Activated T-cell treated with anti-CD3 and anti-CD28 coated beads, Interleukin-2, amount 50 U/mL, for 24 hours (primary cell): Measurements from ENCODE around the gene FAM131B.
A peak's percentile ranks its signal among the peaks of the same experiment; 100 is the strongest.
"Not testable (repeated sequence)": the region's sequence is repeated elsewhere in the genome, so short reads cannot be mapped to it uniquely, and the experiment has no call there.

Experiments
- DNase-seq: peaks from one replicate; pipeline ENCODE4 v3.0.0-alpha.2; 2020
- H3K27ac Mint-ChIP-seq: 2 replicates; pipeline ENCODE4 v1.8.0; 2020; ENCODE audit warnings: mild to moderate bottlenecking, mixed read lengths
- H3K27me3 Mint-ChIP-seq: 2 replicates; pipeline ENCODE4 v1.8.0; 2020; ENCODE audit warnings: mixed read lengths
- H3K36me3 Mint-ChIP-seq: 2 replicates; pipeline ENCODE4 v1.8.0; 2020; ENCODE audit warnings: low read depth, mixed read lengths
- H3K4me1 Mint-ChIP-seq: 2 replicates; pipeline ENCODE4 v1.8.0; 2020; ENCODE audit warnings: low read depth, mixed read lengths
- H3K4me3 Mint-ChIP-seq: 2 replicates; pipeline ENCODE4 v1.8.0; 2020; ENCODE audit warnings: mild to moderate bottlenecking, moderate library complexity, mixed read lengths
- H3K9me3 Mint-ChIP-seq: 2 replicates; pipeline ENCODE4 v1.8.0; 2020; ENCODE audit warnings: mixed read lengths

FAM131B gene

GRCh38 chr7:143398616-143399015, 36.1 kb upstream of the FAM131B start:
- H3K27me3 Mint-ChIP-seq: no peaks in the 10 kb centered on the region
- no peak for DNase-seq
- H3K4me3 Mint-ChIP-seq: no peak overlapping the region
- no peaks in the 10 kb centered on the region for H3K9me3 Mint-ChIP-seq
- H3K27ac Mint-ChIP-seq: no peak overlapping the region
- H3K4me1 Mint-ChIP-seq: peaks cover 15% of the 10 kb centered on the region
- H3K36me3 Mint-ChIP-seq: peaks cover 20% of the 10 kb centered on the region

GRCh38 chr7:143397710-143398530, 35.4 kb upstream of the FAM131B start:
- DNase-seq: no peak
- Mint-ChIP-seq H3K4me1 (peaks cover 13% of the 10 kb centered on the region), H3K36me3 (peaks cover 26% of the 10 kb centered on the region), H3K27ac (peak overlapping the region; percentile 44), H3K9me3 (no peaks in the 10 kb centered on the region), H3K27me3 (no peaks in the 10 kb centered on the region), H3K4me3 (no peak overlapping the region)

GRCh38 chr7:143396625-143397556, 34.4 kb upstream of the FAM131B start:
- H3K27ac Mint-ChIP-seq: peak overlapping the region; percentile 44
- no peaks in the 10 kb centered on the region for H3K27me3 Mint-ChIP-seq
- no peaks in the 10 kb centered on the region for H3K9me3 Mint-ChIP-seq
- DNase-seq: no peak
- no peak overlapping the region for H3K4me3 Mint-ChIP-seq
- peaks cover 35% of the 10 kb centered on the region for H3K36me3 Mint-ChIP-seq
- H3K4me1 Mint-ChIP-seq: peaks cover 10% of the 10 kb centered on the region

- Mint-ChIP-seq H3K9me3 (no peaks in the 10 kb centered on the region), H3K4me1 (peaks cover 10% of the 10 kb centered on the region), H3K27me3 (no peaks in the 10 kb centered on the region), H3K27ac (no peak overlapping the region), H3K4me3 (no peak overlapping the region), H3K36me3 (peaks cover 42% of the 10 kb centered on the region)
- peak; percentile 24 for DNase-seq
Observed at GRCh38 chr7:143396182-143396581, 33.7 kb upstream of the FAM131B start.

- no peaks in the 10 kb centered on the region for H3K9me3 Mint-ChIP-seq
- peak; percentile 24 for DNase-seq
- peaks cover 10% of the 10 kb centered on the region for H3K4me1 Mint-ChIP-seq
- peak overlapping the region; percentile 23 for H3K27ac Mint-ChIP-seq
- no peaks in the 10 kb centered on the region for H3K27me3 Mint-ChIP-seq
- H3K36me3 Mint-ChIP-seq: peaks cover 48% of the 10 kb centered on the region
- no peak overlapping the region for H3K4me3 Mint-ChIP-seq
Observed at GRCh38 chr7:143395187-143396149, 33.0 kb upstream of the FAM131B start.

GRCh38 chr7:143394777-143395176, 32.3 kb upstream of the FAM131B start:
- H3K9me3 Mint-ChIP-seq: no peaks in the 10 kb centered on the region
- H3K27me3 Mint-ChIP-seq: no peaks in the 10 kb centered on the region
- peaks cover 15% of the 10 kb centered on the region for H3K4me1 Mint-ChIP-seq
- H3K36me3 Mint-ChIP-seq: peaks cover 55% of the 10 kb centered on the region
- H3K4me3 Mint-ChIP-seq: no peak overlapping the region
- peak overlapping the region; percentile 29 for H3K27ac Mint-ChIP-seq
- peak; percentile 23 for DNase-seq

GRCh38 chr7:143394068-143394467, 31.6 kb upstream of the FAM131B start:
- H3K27ac Mint-ChIP-seq: peak overlapping the region; percentile 59
- H3K4me1 Mint-ChIP-seq: peaks cover 22% of the 10 kb centered on the region
- no peak overlapping the region for H3K4me3 Mint-ChIP-seq
- peak; percentile 12 for DNase-seq
- peaks cover 61% of the 10 kb centered on the region for H3K36me3 Mint-ChIP-seq
- no peaks in the 10 kb centered on the region for H3K27me3 Mint-ChIP-seq
- no peaks in the 10 kb centered on the region for H3K9me3 Mint-ChIP-seq

GRCh38 chr7:143393267-143394041, 30.9 kb upstream of the FAM131B start:
- no peaks in the 10 kb centered on the region for H3K27me3 Mint-ChIP-seq
- H3K4me1 Mint-ChIP-seq: peaks cover 25% of the 10 kb centered on the region
- DNase-seq: peak; percentile 27
- H3K27ac Mint-ChIP-seq: peak overlapping the region; percentile 59
- no peaks in the 10 kb centered on the region for H3K9me3 Mint-ChIP-seq
- H3K4me3 Mint-ChIP-seq: no peak overlapping the region
- H3K36me3 Mint-ChIP-seq: peaks cover 67% of the 10 kb centered on the region

- Mint-ChIP-seq H3K27me3 (no peaks in the 10 kb centered on the region), H3K36me3 (peaks cover 71% of the 10 kb centered on the region), H3K4me3 (no peak overlapping the region), H3K9me3 (no peaks in the 10 kb centered on the region), H3K4me1 (peaks cover 27% of the 10 kb centered on the region), H3K27ac (no peak overlapping the region)
- no peak for DNase-seq
Observed at GRCh38 chr7:143392875-143393266, 30.4 kb upstream of the FAM131B start.

- Mint-ChIP-seq H3K36me3 (peaks cover 71% of the 10 kb centered on the region), H3K4me1 (peaks cover 30% of the 10 kb centered on the region)
- H3K27ac Mint-ChIP-seq, H3K4me3 Mint-ChIP-seq, H3K9me3 Mint-ChIP-seq, H3K27me3 Mint-ChIP-seq: not testable (repeated sequence)
- peak; percentile 14 for DNase-seq
Observed at GRCh38 chr7:143392427-143392826, 29.9 kb upstream of the FAM131B start.

GRCh38 chr7:143391462-143392404, 29.2 kb upstream of the FAM131B start:
- Mint-ChIP-seq H3K4me3 (no peak overlapping the region), H3K27ac (peak overlapping the region; percentile 52), H3K9me3 (no peaks in the 10 kb centered on the region), H3K36me3 (peaks cover 67% of the 10 kb centered on the region), H3K4me1 (peaks cover 30% of the 10 kb centered on the region), H3K27me3 (no peaks in the 10 kb centered on the region)
- peak; percentile 24 for DNase-seq

- no peaks in the 10 kb centered on the region for H3K9me3 Mint-ChIP-seq
- H3K36me3 Mint-ChIP-seq: peaks cover 64% of the 10 kb centered on the region
- H3K27ac Mint-ChIP-seq: no peak overlapping the region
- peaks cover 30% of the 10 kb centered on the region for H3K4me1 Mint-ChIP-seq
- no peaks in the 10 kb centered on the region for H3K27me3 Mint-ChIP-seq
- no peak for DNase-seq
- H3K4me3 Mint-ChIP-seq: no peak overlapping the region
Observed at GRCh38 chr7:143390773-143391317, 28.3 kb upstream of the FAM131B start.
